LHCN-M2 (cell line): ENCODE measurements around the gene PLET1. TPM values are rescaled to one million over a fixed set of nuclear protein-coding genes. Genes with fewer than 3 reads are reported as not detected.
"Not testable (repeated sequence)": the region's sequence is repeated elsewhere in the genome, so short reads cannot be mapped to it uniquely, and the experiment has no call there.

Source experiments
- DNase-seq: peaks from one replicate; pipeline ENCODE4 v3.0.0-alpha.2; 2012; ENCODE audit warnings: low read depth
- total RNA-seq: library from RNA; depleted of rRNA; stranded (reverse); fragments of >200 nt; gene quantifications from 2 replicates; pipeline ENCODE4 v1.2.3, GENCODE V29; 2014; rRNA removed

The PLET1 gene
- total RNA-seq, 1 experiment from 2014 or later, result not detected

DNA sequence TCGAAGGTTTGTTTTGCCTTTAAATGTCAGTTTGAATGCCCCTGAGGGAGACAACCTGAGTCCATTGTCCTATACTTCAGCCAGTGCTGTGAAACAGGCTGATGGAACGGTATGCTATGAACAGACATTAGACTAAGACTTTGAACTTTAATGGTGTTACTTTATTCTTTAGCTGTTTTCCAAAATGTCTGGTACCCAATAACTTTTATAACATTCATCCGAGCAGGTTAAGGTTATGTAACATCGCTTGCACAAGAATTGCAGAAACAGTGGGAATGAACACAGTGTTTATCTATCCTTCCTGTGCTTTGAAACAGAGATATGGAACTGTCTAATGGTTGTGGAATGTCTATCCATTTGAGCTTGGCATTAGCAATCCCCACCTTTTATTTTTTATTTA lies 46.9 kb downstream of the PLET1 start:
- DNase-seq, result no peak

DNA sequence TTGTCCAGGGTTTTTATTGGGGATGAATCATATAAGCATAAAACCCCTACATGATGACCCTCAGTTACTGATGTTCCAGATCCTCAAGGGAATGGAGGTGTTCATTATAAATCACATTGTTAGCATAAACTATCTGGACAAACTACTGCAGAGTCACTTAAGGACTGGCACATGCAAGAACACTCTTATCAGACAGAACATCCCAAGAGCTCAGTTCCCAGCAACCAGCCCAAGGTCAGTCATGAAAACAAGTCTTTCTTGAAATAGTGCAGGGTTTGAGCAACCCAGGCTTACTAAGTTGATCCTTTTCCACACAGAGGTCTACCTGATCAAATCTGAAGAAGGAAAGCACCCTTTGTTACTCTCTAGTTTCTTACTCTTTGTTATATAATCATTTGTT lies 48.0 kb downstream of the PLET1 start:
- DNase-seq, result no peak

DNA sequence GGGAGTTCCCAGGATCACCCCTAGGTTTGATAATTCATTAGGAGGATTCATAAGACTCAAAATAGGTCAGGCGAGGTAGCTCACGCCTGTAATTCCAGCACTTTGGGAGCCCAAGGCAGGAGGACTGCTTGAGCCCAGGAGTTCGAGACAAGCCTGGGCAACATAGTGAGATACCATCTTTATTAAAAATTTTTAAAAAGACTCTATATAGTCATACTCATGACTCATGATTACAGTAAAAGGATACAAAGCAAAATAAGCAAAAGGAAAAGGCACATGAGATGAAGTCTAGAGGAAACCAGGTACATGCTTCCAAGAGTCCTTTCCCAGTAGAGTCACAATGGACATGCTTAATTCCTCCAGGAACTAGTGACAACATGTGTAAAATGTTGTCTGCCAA lies 48.4 kb downstream of the PLET1 start:
- no peak for DNase-seq

DNA sequence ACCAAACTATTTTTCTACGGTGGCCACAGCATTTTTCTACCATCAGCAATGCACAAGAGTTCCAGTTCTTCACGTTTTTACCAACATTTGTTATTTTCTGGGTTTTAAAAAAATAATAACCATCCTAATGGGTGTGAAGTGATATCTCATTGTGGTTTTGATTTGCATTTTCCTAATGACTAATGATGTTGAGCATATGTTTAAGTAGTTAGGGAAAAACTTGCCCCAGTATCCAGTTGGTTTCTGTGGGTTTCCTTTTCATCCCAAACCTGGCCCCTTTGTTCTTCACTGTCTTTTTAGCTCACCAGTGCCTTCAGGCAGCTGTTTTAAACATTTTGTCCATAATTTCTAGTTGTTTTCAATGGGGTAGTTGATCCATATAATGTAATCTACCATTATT lies 49.1 kb downstream of the PLET1 start:
- peak; percentile 65 for DNase-seq

DNA sequence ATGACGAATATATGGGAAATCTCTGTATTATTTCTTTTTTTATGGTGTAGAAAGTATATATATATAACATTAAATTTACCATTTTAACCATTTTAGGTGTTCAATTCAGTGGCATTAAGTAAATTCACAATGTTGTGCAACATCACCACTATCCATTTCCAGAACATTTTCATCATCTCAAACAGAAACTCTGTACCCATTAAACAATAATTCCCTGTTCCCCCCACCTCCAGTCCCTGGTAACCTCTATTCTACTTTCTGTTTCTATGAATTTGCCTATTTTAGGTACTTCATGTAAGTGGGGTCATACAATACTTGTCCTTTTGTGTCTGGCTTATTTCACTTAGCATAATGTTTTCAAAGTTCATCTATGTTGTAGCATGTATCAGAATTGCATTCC lies 49.8 kb downstream of the PLET1 start:
- no peak for DNase-seq

DNA sequence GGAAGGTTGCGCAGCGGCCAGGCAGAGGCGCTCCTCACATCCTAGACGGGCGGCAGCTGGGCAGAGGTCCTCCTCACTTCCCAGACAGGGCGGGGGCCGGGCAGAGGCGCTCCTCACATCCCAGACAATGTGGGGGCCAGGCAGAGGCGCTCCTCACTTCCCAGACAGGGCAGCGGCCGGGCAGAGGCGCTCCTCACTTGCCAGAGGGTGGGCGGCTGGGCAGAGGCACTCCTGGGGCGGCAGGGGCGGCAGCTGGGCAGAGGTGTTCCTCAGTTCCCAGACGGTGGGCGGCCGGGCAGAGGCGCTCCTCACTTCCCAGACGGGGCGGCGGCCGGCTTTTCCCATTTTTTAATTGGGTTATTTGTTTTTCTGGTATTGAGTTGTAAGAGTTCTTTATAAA lies 54.6 kb downstream of the PLET1 start:
- DNase-seq, result no peak

DNA sequence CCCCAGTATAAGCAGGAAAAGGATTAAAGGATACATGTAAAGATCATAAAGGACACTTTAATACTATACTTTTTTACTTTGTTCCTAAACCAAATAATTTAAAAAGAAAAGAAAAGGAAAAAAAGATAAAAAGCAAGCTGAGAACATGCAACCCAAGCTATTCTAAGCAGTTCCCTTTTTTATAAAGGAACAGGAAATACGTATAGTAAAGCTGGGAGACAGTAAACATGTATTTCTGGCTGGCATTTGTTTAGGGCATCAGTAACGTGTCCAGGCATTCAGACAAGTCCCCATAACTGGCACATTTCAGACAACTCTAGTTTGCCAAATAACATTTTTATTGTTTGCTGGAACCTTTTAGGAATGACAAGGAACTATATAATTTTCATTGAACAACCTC lies 60.4 kb downstream of the PLET1 start:
- no peak for DNase-seq

DNA sequence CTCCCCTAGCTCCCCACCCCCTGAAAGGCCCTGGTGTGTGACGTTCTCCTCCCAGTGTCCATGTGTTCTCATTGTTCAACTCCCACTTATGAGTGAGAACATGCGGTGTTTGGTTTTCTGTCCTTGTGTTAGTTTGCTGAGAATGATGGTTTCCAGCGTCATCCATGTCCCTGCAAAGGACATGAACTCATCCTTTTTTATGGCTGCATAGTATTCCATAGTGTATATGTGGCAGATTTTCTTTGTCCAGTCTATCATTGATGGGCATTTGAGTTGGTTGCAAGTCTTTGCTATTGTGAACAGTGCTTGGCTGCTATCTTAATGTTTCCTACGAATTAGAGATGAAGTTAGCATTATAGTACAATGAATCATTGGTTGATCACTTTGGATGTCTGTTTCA lies 61.6 kb downstream of the PLET1 start:
- DNase-seq, result not testable (repeated sequence)

Other genes starting within 250 kb of the PLET1 start
- gene DLAT, start 235.5 kb downstream of the PLET1 start, total RNA-seq, result 45.2 and 47.6 TPM in 2 replicates
- gene PIH1D2, start 186.8 kb downstream of the PLET1 start, total RNA-seq, result 1.5 and 2.0 TPM in 2 replicates
- gene NKAPD1, start 186.6 kb downstream of the PLET1 start, total RNA-seq, result 15.4 and 27.5 TPM in 2 replicates
- 17.2 and 30.4 TPM in 2 replicates for gene TIMM8B, start 174.1 kb downstream of the PLET1 start, total RNA-seq
- 86.6 and 99.8 TPM in 2 replicates for gene SDHD, start 174.0 kb downstream of the PLET1 start, total RNA-seq
- gene IL18, start 96.8 kb downstream of the PLET1 start, total RNA-seq, result 0.23 and 1.2 TPM in 2 replicates
- not detected in 2 replicates for gene TEX12, start 93.5 kb downstream of the PLET1 start, total RNA-seq
- 0.19 and 0.23 TPM in 2 replicates for gene BCO2, start 85.3 kb downstream of the PLET1 start, total RNA-seq
- 28.3 and 30.1 TPM in 2 replicates for gene PTS, start 34.4 kb downstream of the PLET1 start, total RNA-seq